GM23338 (cell line): Measurements from ENCODE around the gene HSF5. TPM values are rescaled to one million over a fixed set of nuclear protein-coding genes. Genes with fewer than 3 reads are reported as not detected.
A peak's percentile ranks its signal among the peaks of the same experiment; 100 is the strongest.

Source experiments
- ATAC-seq: fragments of 200-7000 bp; cut with Tn5 transposase; 3 replicates; pipeline ENCODE4 v1.9.1; 2020
- DNase-seq: peaks from one replicate; pipeline ENCODE4 v3.0.0-alpha.2; 2015; ENCODE audit warnings: low spot score
- H2AFZ ChIP-seq: fragments of 200-600 bp; sonication (generic); 2 replicates; pipeline ENCODE4 v1.8.0; 2016; ENCODE audit warnings: antibody characterized with exemption, mild to moderate bottlenecking, moderate library complexity
- H3F3A ChIP-seq: fragments of 200-600 bp; sonication (generic); replicated peaks from 2 replicates; pipeline ENCODE4 v1.8.0; 2017; ENCODE audit warnings: antibody characterized with exemption, mixed run types, low read depth
- H3K27ac ChIP-seq: fragments of 200-600 bp; sonication (generic); 2 replicates; pipeline ENCODE4 v1.6.1; 2016; ENCODE audit warnings: low read depth
- H3K27me3 ChIP-seq: fragments of 200-600 bp; sonication (generic); 2 replicates; pipeline ENCODE4 v1.8.0; 2016; ENCODE audit warnings: mild to moderate bottlenecking, mixed run types, moderate library complexity; ENCODE audit not compliant: insufficient read depth
- H3K36me3 ChIP-seq: fragments of 200-600 bp; sonication (generic); 2 replicates; pipeline ENCODE4 v1.8.0; 2016; ENCODE audit warnings: mild to moderate bottlenecking; ENCODE audit not compliant: insufficient read depth
- H3K4me1 ChIP-seq: fragments of 200-600 bp; sonication (generic); 2 replicates; pipeline ENCODE4 v1.8.0; 2016; ENCODE audit warnings: mild to moderate bottlenecking, moderate library complexity; ENCODE audit not compliant: insufficient read depth
- H3K4me2 ChIP-seq: fragments of 200-600 bp; sonication (generic); 2 replicates; pipeline ENCODE4 v1.7.1; 2017; ENCODE audit warnings: mixed run types
- H3K4me3 ChIP-seq: fragments of 200-600 bp; sonication (generic); 2 replicates; pipeline ENCODE4 v1.6.1; 2016; ENCODE audit warnings: mixed run types
- H3K79me2 ChIP-seq: fragments of 200-600 bp; sonication (generic); replicated peaks from 2 replicates; pipeline ENCODE4 v1.8.0; 2017; ENCODE audit warnings: mild to moderate bottlenecking; ENCODE audit not compliant: insufficient read depth
- H3K9me2 ChIP-seq: fragments of 200-600 bp; sonication (generic); 2 replicates; pipeline ENCODE4 v1.8.0; 2017; ENCODE audit not compliant: insufficient read depth
- H4K20me1 ChIP-seq: fragments of 200-600 bp; sonication (generic); replicated peaks from 2 replicates; pipeline ENCODE4 v1.8.0; 2017; ENCODE audit warnings: mild to moderate bottlenecking; ENCODE audit not compliant: insufficient read depth
- H3K27ac Mint-ChIP-seq: 2 replicates; pipeline ENCODE4 v1.8.0; 2020; ENCODE audit warnings: inconsistent platforms, mild to moderate bottlenecking, moderate library complexity, mixed read lengths
- H3K27me3 Mint-ChIP-seq: 3 replicates; pipeline ENCODE4 v1.8.0; 2022; ENCODE audit warnings: low read depth, mild to moderate bottlenecking, moderate library complexity, mixed read lengths, inconsistent platforms; ENCODE audit not compliant: insufficient read depth, poor library complexity
- H3K36me3 Mint-ChIP-seq: 3 replicates; pipeline ENCODE4 v1.8.0; 2021; ENCODE audit warnings: low read depth, mild to moderate bottlenecking, inconsistent platforms, moderate library complexity, mixed read lengths
- H3K4me1 Mint-ChIP-seq: 3 replicates; pipeline ENCODE4 v1.8.0; 2020; ENCODE audit warnings: mild to moderate bottlenecking, inconsistent platforms, mixed read lengths
- H3K4me3 Mint-ChIP-seq: 3 replicates; pipeline ENCODE4 v1.8.0; 2021; ENCODE audit warnings: moderate library complexity, mild to moderate bottlenecking, inconsistent platforms, mixed read lengths
- H3K9me3 Mint-ChIP-seq: 3 replicates; pipeline ENCODE4 v1.8.0; 2020; ENCODE audit warnings: moderate library complexity, mild to moderate bottlenecking, inconsistent platforms, mixed read lengths
- CREB1 ChIP-seq: fragments of 250-450 bp; sonication (Bioruptor Pico); IDR thresholded peaks from 2 replicates; pipeline ENCODE4 v1.5.0; 2020; ENCODE audit warnings: low read depth, mild to moderate bottlenecking, moderate library complexity
- CTCF ChIP-seq, 2 experiments: fragments of 200-600 bp in 1 of 2; sonication (generic) in 1 of 2; conservative IDR thresholded peaks; 2 replicates each; pipeline versions ENCODE4 v1.5.1 to v1.6.1; 2016 to 2017; ENCODE audit warnings: antibody characterized with exemption in 2 of 2, low read depth in 2 of 2, mild to moderate bottlenecking in 2 of 2, moderate library complexity in 1 of 2
- ETS1 ChIP-seq: IDR thresholded peaks from 2 replicates; pipeline ENCODE4 v1.6.1; 2016; ENCODE audit warnings: antibody characterized with exemption
- EZH2 ChIP-seq: fragments of 200-600 bp; sonication (generic); IDR thresholded peaks from one replicate; pipeline ENCODE4 v1.8.0; 2017; ENCODE audit warnings: antibody characterized with exemption, mild to moderate bottlenecking, low read depth; ENCODE audit not compliant: unreplicated experiment
- EZH2phosphoT487 ChIP-seq: fragments of 200-600 bp; sonication (generic); IDR thresholded peaks from one replicate; pipeline ENCODE4 v1.8.1; 2018; ENCODE audit warnings: antibody characterized with exemption; ENCODE audit not compliant: unreplicated experiment
- JUNB ChIP-seq: IDR thresholded peaks from one replicate; pipeline ENCODE4 v1.6.1; 2016; ENCODE audit warnings: antibody characterized with exemption; ENCODE audit not compliant: unreplicated experiment
- NANOG ChIP-seq: IDR thresholded peaks from 2 replicates; pipeline ENCODE4 v1.6.1; 2016; ENCODE audit warnings: antibody characterized with exemption, borderline replicate concordance
- POLR2AphosphoS5 ChIP-seq: IDR thresholded peaks from 2 replicates; pipeline ENCODE4 v1.6.1; 2016; ENCODE audit warnings: antibody characterized with exemption, low read depth
- REST ChIP-seq: IDR thresholded peaks from one replicate; pipeline ENCODE4 v1.6.1; 2018; ENCODE audit warnings: antibody characterized with exemption; ENCODE audit not compliant: unreplicated experiment
- STAT1 ChIP-seq: IDR thresholded peaks from one replicate; pipeline ENCODE4 v1.6.1; 2016; ENCODE audit warnings: antibody characterized with exemption; ENCODE audit not compliant: unreplicated experiment
- ZNF114 ChIP-seq: fragments of 250-450 bp; sonication (Bioruptor Pico); IDR thresholded peaks from 2 replicates; pipeline ENCODE4 v1.5.0; 2020; ENCODE audit warnings: mild to moderate bottlenecking, moderate library complexity
- ZNF331 ChIP-seq: fragments of 250-450 bp; sonication (Bioruptor Pico); IDR thresholded peaks from 2 replicates; pipeline ENCODE4 v1.5.0; 2020; ENCODE audit warnings: low read depth, mild to moderate bottlenecking, moderate library complexity
- ZNF462 ChIP-seq: fragments of 250-450 bp; sonication (Bioruptor Pico); IDR thresholded peaks from 2 replicates; pipeline ENCODE4 v1.5.0; 2020; ENCODE audit warnings: mild to moderate bottlenecking, moderate library complexity
- polyA plus RNA-seq: library from polyadenylated mRNA; unstranded; fragments of >200 nt; fragmentation: Nextera tagmentation; extraction: Ambion mirVana; gene quantifications from 2 replicates; pipeline ENCODE4 v1.2.1, GENCODE V29; 2016
- total RNA-seq: library from RNA; depleted of rRNA; stranded (reverse); fragments of >200 nt; shearing (Covaris generic); gene quantifications from 2 replicates; pipeline ENCODE4 v1.2.3, GENCODE V29; 2014

HSF5 gene
- total and polyA plus RNA-seq, 2 experiments from 2014 or later = 0.24 TPM; not detected in 1

GRCh38 chr17:58533616-58534188, 45.5 kb upstream of the HSF5 start:
- ATAC-seq = no peak
- no peak overlapping the region for H3K4me3 ChIP-seq
- Mint-ChIP-seq H3K4me3 (no peak overlapping the region), H3K27ac (no peak overlapping the region), H3K36me3 (no peaks in the 10 kb centered on the region; the same call in 2 of the 3 replicates), H3K27me3 (peaks cover 21% of the 10 kb centered on the region), H3K4me1 (peaks cover 46% of the 10 kb centered on the region), H3K9me3 (no peaks in the 10 kb centered on the region; the same call in 2 of the 3 replicates)
- H3K9me2 ChIP-seq = no peaks in the 10 kb centered on the region
- H3K27me3 ChIP-seq = 0 out of 2 replicates have a peak, but pooled peaks cover 9% of the 10 kb centered on the region
- no peak for DNase-seq
- peaks cover 12% of the 10 kb centered on the region for H3K4me1 ChIP-seq
- TF ChIP-seq EZH2phosphoT487 (no peak), ZNF462 (no peak), JUNB (no peak), ZNF114 (CRISPR knock-in tag) (no peak), POLR2AphosphoS5 (no peak), STAT1 (no peak), CREB1 (CRISPR knock-in tag) (no peak), REST (no peak), ZNF331 (CRISPR knock-in tag) (no peak), EZH2 (no peak), ETS1 (no peak), NANOG (no peak), CTCF (conservative IDR thresholded peaks at IDR 0.05; ENCODE audit: low read depth in 2 of 2) (no peak)
- H3K36me3 ChIP-seq = no peaks in the 10 kb centered on the region
- H4K20me1 ChIP-seq = no peaks in the 10 kb centered on the region
- H3K27ac ChIP-seq = no peak overlapping the region
- H2AFZ ChIP-seq = peak overlapping the region; percentile 63; the same call in 1 of the 2 replicates
- H3K79me2 ChIP-seq = no peaks in the 10 kb centered on the region
- H3K4me2 ChIP-seq = no peak overlapping the region
- H3F3A ChIP-seq = no peaks in the 10 kb centered on the region
